ENCODE measurements around the gene ME2. TPM values are rescaled to one million over a fixed set of nuclear protein-coding genes. Genes with fewer than 3 reads are reported as not detected.
A peak's percentile ranks its signal among the peaks of the same experiment; 100 is the strongest.
"Not testable (repeated sequence)": the region's sequence is repeated elsewhere in the genome, so short reads cannot be mapped to it uniquely, and the experiment has no call there.

Gene ME2
- total RNA-seq, 4 donors from 2014 or later = 32.6 to 55.8 (median 48.0) TPM

- Histone ChIP-seq H3K4me3 (no peak overlapping the region), H3K27me3 (no peaks in the 10 kb centered on the region), H3K36me3 (peaks cover 0 to 3% (median 0%) of the 10 kb centered on the region in 3 donors), H3K27ac (peak overlapping the region in 2 of 4 donors; percentile 98 to 99), H3K9me3 (no peaks in the 10 kb centered on the region), H3K4me1 (peaks cover 0 to 24% (median 11%) of the 10 kb centered on the region in 4 donors)
- DNase-seq (ENCODE audit: low spot score in 2 of 2) = no peak
- no peak for TF ChIP-seq EP300 (IDR thresholded peaks at IDR 0.05)
- TF ChIP-seq POLR2A (IDR thresholded peaks at IDR 0.05) = no peak
- no peak for TF ChIP-seq CTCF (IDR thresholded peaks at IDR 0.05)
- 62 to 72% methylated on average over 5 of the region's 5 CpGs for WGBS, 2 donors
Measured at GRCh38 chr18:50969448-50969847, 90.5 kb downstream of the ME2 start.

- no peaks in the 10 kb centered on the region for H3K9me3 ChIP-seq
- peaks cover 0 to 8% (median 0%) of the 10 kb centered on the region in 3 donors for H3K36me3 ChIP-seq
- peaks cover 0 to 24% (median 11%) of the 10 kb centered on the region in 4 donors for H3K4me1 ChIP-seq
- WGBS, 2 donors = 55 to 62% methylated on average over 2 of the region's 2 CpGs
- H3K27me3 ChIP-seq = no peaks in the 10 kb centered on the region
- no peak for TF ChIP-seq CTCF (IDR thresholded peaks at IDR 0.05)
- no peak for TF ChIP-seq POLR2A (IDR thresholded peaks at IDR 0.05)
- TF ChIP-seq EP300 (IDR thresholded peaks at IDR 0.05) = no peak
- no peak overlapping the region for H3K4me3 ChIP-seq
- H3K27ac ChIP-seq = no peak overlapping the region
- DNase-seq (ENCODE audit: low spot score in 2 of 2) = no peak
Measured at GRCh38 chr18:50970006-50970405, 91.1 kb downstream of the ME2 start.

GRCh38 chr18:50972404-50972803 lies 93.5 kb downstream of the ME2 start:
- not testable (repeated sequence) for H3K9me3 ChIP-seq; H3K27me3 ChIP-seq; DNase-seq (ENCODE audit: low spot score in 2 of 2); H3K4me3 ChIP-seq
- Histone ChIP-seq H3K36me3 (peaks cover 0 to 32% (median 0%) of the 10 kb centered on the region in 3 donors), H3K27ac (peak overlapping the region in 1 of 4 donors; percentile 60), H3K4me1 (peaks cover 0 to 22% (median 11%) of the 10 kb centered on the region in 4 donors)
- WGBS, 2 donors = 89 to 91% methylated on average over 5 of the region's 5 CpGs

GRCh38 chr18:50973367-50974126 lies 94.6 kb downstream of the ME2 start:
- Histone ChIP-seq H3K36me3 (peaks cover 0 to 44% (median 0%) of the 10 kb centered on the region in 3 donors), H3K9me3 (no peaks in the 10 kb centered on the region), H3K27me3 (no peaks in the 10 kb centered on the region), H3K4me3 (no peak overlapping the region), H3K4me1 (peaks cover 0 to 21% (median 10%) of the 10 kb centered on the region in 4 donors), H3K27ac (peak overlapping the region in 1 of 4 donors; percentile 60)
- WGBS, 2 donors = 80 to 84% methylated on average over 4 of the region's 4 CpGs
- TF ChIP-seq EP300 (IDR thresholded peaks at IDR 0.05) (no peak), POLR2A (IDR thresholded peaks at IDR 0.05) (no peak), CTCF (IDR thresholded peaks at IDR 0.05) (no peak)
- DNase-seq (ENCODE audit: low spot score in 2 of 2) = no peak

- Histone ChIP-seq H3K4me3 (no peak overlapping the region), H3K27me3 (no peaks in the 10 kb centered on the region), H3K36me3 (peaks cover 0 to 68% (median 0%) of the 10 kb centered on the region in 3 donors), H3K4me1 (no peaks in the 10 kb centered on the region), H3K27ac (no peak overlapping the region), H3K9me3 (no peaks in the 10 kb centered on the region)
- WGBS, 2 donors = 87 to 89% methylated on average over 5 of the region's 5 CpGs
- DNase-seq (ENCODE audit: low spot score in 2 of 2) = no peak
- TF ChIP-seq POLR2A (IDR thresholded peaks at IDR 0.05) = no peak
- TF ChIP-seq CTCF (IDR thresholded peaks at IDR 0.05) = no peak
- TF ChIP-seq EP300 (IDR thresholded peaks at IDR 0.05) = no peak
Measured at GRCh38 chr18:50977037-50977760, 98.3 kb downstream of the ME2 start.

Measured in tibial nerve (tissue), 4 donors.